ENCODE data around the gene GATAD2B.
A peak's percentile ranks its signal among the peaks of the same experiment; 100 is the strongest.

The GATAD2B gene

GRCh38 chr1:153796786-153797659 is 125.7 kb downstream of the GATAD2B start:
- TF ChIP-seq, protein P1, sequence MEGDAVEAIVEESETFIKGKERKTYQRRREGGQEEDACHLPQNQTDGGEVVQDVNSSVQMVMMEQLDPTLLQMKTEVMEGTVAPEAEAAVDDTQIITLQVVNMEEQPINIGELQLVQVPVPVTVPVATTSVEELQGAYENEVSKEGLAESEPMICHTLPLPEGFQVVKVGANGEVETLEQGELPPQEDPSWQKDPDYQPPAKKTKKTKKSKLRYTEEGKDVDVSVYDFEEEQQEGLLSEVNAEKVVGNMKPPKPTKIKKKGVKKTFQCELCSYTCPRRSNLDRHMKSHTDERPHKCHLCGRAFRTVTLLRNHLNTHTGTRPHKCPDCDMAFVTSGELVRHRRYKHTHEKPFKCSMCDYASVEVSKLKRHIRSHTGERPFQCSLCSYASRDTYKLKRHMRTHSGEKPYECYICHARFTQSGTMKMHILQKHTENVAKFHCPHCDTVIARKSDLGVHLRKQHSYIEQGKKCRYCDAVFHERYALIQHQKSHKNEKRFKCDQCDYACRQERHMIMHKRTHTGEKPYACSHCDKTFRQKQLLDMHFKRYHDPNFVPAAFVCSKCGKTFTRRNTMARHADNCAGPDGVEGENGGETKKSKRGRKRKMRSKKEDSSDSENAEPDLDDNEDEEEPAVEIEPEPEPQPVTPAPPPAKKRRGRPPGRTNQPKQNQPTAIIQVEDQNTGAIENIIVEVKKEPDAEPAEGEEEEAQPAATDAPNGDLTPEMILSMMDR (IDR thresholded peaks at IDR 0.05; ENCODE audit: low read depth, low read length), result peak; percentile 80
- no peak for DNase-seq (ENCODE audit: extremely low read depth, low read depth)

GRCh38 chr1:153795934-153796785 is 126.6 kb downstream of the GATAD2B start:
- TF ChIP-seq, protein P1 (IDR thresholded peaks at IDR 0.05; ENCODE audit: low read depth, low read length), result no peak
- DNase-seq (ENCODE audit: extremely low read depth, low read depth), result no peak

DNA sequence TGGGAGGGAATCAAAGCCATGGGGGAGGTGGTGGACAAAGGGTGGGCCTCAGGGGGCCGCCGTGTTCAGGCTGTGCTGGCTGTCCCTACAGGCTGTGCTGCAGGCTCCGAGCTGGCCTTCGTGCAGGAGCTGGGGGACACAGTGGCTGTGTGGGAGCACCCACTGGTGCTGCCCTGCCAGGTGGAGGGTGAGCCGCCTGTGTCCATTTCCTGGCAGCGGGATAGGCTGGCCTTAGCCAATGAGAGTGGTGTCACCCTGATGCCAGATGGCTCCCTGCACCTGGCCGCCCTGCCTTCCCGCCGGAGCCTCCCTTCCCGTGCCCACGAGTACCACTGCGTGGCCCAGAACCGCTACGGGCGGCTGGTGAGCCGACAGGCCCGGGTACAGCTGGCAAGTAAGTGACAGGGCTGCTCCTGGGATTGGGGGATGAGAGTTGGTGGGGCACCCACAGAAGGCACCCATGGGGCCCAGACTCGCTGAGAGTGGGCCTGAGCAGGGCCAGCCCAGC is 127.4 kb downstream of the GATAD2B start:
- TF ChIP-seq, protein P1 (IDR thresholded peaks at IDR 0.05; ENCODE audit: low read depth, low read length), result no peak
- DNase-seq (ENCODE audit: extremely low read depth, low read depth), result no peak

DNA sequence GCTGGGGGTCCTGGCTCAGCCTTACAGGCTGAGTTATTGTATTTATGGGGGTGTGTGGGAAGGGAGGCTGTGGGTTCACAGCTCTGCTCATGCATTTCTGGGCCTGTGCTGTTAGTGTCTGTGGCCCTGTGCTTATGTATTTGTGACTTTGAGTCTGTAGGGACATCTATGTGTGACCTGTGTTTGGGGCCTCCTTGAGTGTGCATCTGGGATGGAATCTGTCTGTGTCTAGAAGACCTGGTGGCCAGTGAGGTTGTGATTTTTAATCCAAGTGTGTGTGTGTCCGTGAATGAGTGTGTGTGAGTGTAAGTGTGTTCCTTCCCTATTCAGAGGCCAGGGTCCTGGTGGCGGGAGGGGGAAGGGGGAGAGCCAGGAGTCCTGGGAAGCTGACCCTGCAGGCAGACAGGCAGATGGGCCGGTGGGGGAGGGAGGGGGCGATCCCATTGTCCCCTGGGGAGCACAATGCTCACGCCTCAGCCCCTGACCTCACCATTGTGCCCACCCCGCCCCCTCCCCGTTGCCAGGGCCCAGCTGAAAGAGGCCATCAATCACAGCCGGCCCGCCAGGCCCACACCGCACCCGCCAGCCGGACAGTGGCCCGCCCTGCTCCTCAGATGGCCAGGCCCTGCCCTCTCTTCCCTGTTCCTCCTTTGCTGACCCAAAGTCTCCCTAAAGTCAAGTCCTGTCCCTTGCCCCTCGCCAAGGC is 128.0 kb downstream of the GATAD2B start:
- TF ChIP-seq, protein P1 (IDR thresholded peaks at IDR 0.05; ENCODE audit: low read depth, low read length), result no peak
- no peak for DNase-seq (ENCODE audit: extremely low read depth, low read depth)

DNA sequence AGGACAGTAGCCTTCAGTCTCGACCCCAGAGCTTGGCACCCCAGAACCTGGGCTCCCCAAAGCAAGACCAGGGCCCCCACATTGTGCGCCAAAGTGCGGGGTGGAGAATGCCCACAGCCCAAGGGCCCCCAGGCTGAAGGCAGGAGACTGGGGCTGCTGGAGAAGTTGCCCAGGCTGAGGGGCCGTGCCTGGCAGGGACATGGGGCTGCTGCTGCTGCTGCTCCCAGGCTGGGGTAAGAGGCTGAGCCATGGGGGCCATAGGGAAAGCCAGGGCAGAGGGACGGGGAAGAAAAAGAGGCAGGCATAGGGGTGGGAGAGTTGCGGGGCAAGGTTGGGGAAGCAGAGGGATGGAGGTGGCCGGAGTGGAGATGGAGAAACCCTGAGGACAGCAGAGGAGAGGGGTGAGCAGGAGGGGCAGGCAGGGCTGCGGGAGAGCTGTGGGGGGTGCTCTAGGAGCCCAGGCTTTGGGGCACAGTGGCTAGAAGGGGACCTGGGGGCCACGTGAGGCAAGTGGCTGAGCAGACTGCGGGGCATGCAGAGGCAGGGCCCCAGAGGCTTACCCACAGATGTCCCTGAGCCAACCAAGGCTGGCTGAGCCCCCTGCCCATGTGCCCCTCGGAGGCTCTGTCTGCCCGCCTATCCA is 128.7 kb downstream of the GATAD2B start:
- DNase-seq (ENCODE audit: extremely low read depth, low read depth), result no peak
- TF ChIP-seq, protein P1 (IDR thresholded peaks at IDR 0.05; ENCODE audit: low read depth, low read length), result no peak

GRCh38 chr1:153793261-153793972 is 129.4 kb downstream of the GATAD2B start:
- DNase-seq (ENCODE audit: extremely low read depth, low read depth), result no peak
- TF ChIP-seq, protein P1 (IDR thresholded peaks at IDR 0.05; ENCODE audit: low read depth, low read length), result no peak
